HCT116 (cell line): ENCODE measurements around the gene NECAB3. TPM values are rescaled to one million over a fixed set of nuclear protein-coding genes. Genes with fewer than 3 reads are reported as not detected.

ENCODE experiments used
- ATAC-seq: fragments of 200-7000 bp; cut with Tn5 transposase; 2 replicates; pipeline ENCODE4 v1.9.1; 2020; ENCODE audit warnings: mild to moderate bottlenecking, moderate library complexity
- BruUV-seq: library from RNA; stranded (reverse); fragments of 400-500 nt; replicated peaks from 2 replicates; lab custom pipeline; 2021; lab: Mats Ljungman, UMichigan
- CTCF ChIA-PET: fragments of 300-600 bp; sonication (Branson Sonifier 250); formaldehyde crosslinking; loops from one replicate; lab custom pipeline; 2021; ENCODE audit warnings: antibody characterized with exemption; lab: Charles Lee
- POLR2A ChIA-PET: fragments of 300-600, 350-600 bp; sonication (Branson Sonifier 250); formaldehyde crosslinking; loops from one replicate; lab custom pipeline; 2021; ENCODE audit warnings: antibody characterized with exemption; lab: Charles Lee
- RAD21 ChIA-PET, 2 experiments: fragments of 300-600 bp; sonication (Branson Sonifier 250); formaldehyde crosslinking; loops; one replicate each; lab custom pipeline; 2023; ENCODE audit warnings: low total read pairs in 2 of 2; ENCODE audit not compliant: uncharacterized antibody in 2 of 2, unreplicated experiment in 2 of 2, low non-redundant PET in 1 of 2; lab: Charles Lee
- DNase-seq: peaks from one replicate; pipeline ENCODE4 v3.0.0-alpha.2; 2010; ENCODE audit warnings: low read depth, low spot score
- H2AFZ ChIP-seq: fragments of 200-600 bp; shearing (Covaris generic), sonication (generic); 2 replicates; pipeline ENCODE4 v1.6.1; 2017; ENCODE audit warnings: low read depth, mixed run types, mixed read lengths, antibody characterized with exemption, low read length; ENCODE audit not compliant: poor library complexity, severe bottlenecking
- H3K27ac ChIP-seq: 2 replicates; pipeline ENCODE4 v1.5.1; 2012; ENCODE audit warnings: low read depth, low read length
- H3K27me3 ChIP-seq: fragments of 200-600 bp; sonication (generic); 2 replicates; pipeline ENCODE4 v1.6.1; 2016; ENCODE audit warnings: mixed run types, low read length, mixed read lengths; ENCODE audit not compliant: insufficient read depth
- H3K36me3 ChIP-seq, 2 experiments: fragments of 200-500 bp in 1 of 2; fragments of 200-600 bp in 1 of 2; sonication (Bioruptor generic) in 1 of 2; sonication (generic) in 1 of 2; 2 replicates each; pipeline versions ENCODE4 v1.5.1 to v1.6.1; 2014 to 2016; ENCODE audit warnings: low read length in 2 of 2, inconsistent platforms in 1 of 2, mixed read lengths in 1 of 2, mixed run types in 1 of 2; ENCODE audit not compliant: insufficient read depth in 2 of 2, control insufficient read depth in 1 of 2
- H3K4me1 ChIP-seq, 2 experiments: fragments of 200-600 bp in 1 of 2; sonication (generic) in 1 of 2; 2 replicates each; pipeline versions ENCODE4 v1.5.1 to v1.6.1; 2012 to 2017; ENCODE audit warnings: low read length in 2 of 2, inconsistent platforms in 1 of 2, mild to moderate bottlenecking in 1 of 2, mixed read lengths in 1 of 2, mixed run types in 1 of 2, moderate library complexity in 1 of 2; ENCODE audit not compliant: insufficient read depth in 2 of 2, control insufficient read depth in 1 of 2
- H3K4me2 ChIP-seq: fragments of 200-600 bp; sonication (generic); 2 replicates; pipeline ENCODE4 v1.6.1; 2017; ENCODE audit warnings: mixed run types, low read length, mixed read lengths
- H3K4me3 ChIP-seq, 2 experiments: fragments of 200-600 bp in 1 of 2; sonication (generic) in 1 of 2; replicated peaks in 1 of 2; 2 replicates each; pipeline ENCODE4 v1.5.1; 2011 to 2016; ENCODE audit warnings: low read length in 2 of 2, control low read depth in 1 of 2, low read depth in 1 of 2, mild to moderate bottlenecking in 1 of 2, mixed read lengths in 1 of 2, mixed run types in 1 of 2
- H3K79me2 ChIP-seq: fragments of 200-600 bp; sonication (generic); 2 replicates; pipeline ENCODE4 v1.6.1; 2017; ENCODE audit warnings: mild to moderate bottlenecking, mixed run types, low read length, moderate library complexity, mixed read lengths; ENCODE audit not compliant: insufficient read depth
- H3K9ac ChIP-seq: fragments of 200-600 bp; sonication (generic); 2 replicates; pipeline ENCODE4 v1.6.1; 2016; ENCODE audit warnings: low read length, mixed read lengths
- H3K9me2 ChIP-seq: fragments of 200-600 bp; sonication (generic), shearing (Covaris generic); 2 replicates; pipeline ENCODE4 v1.6.1; 2017; ENCODE audit warnings: mixed run types, mild to moderate bottlenecking, moderate library complexity; ENCODE audit not compliant: insufficient read depth
- H3K9me3 ChIP-seq, 2 experiments: fragments of 200-500 bp in 1 of 2; fragments of 200-600 bp in 1 of 2; sonication (Bioruptor generic) in 1 of 2; sonication (generic) in 1 of 2; 2 replicates each; pipeline ENCODE4 v1.6.1; 2014 to 2017; ENCODE audit warnings: low read length in 2 of 2, mixed read lengths in 2 of 2, inconsistent platforms in 1 of 2, low read depth in 1 of 2, mild to moderate bottlenecking in 1 of 2, mixed run types in 1 of 2, moderate library complexity in 1 of 2; ENCODE audit not compliant: control insufficient read depth in 1 of 2, insufficient read depth in 1 of 2
- H4K20me1 ChIP-seq: fragments of 200-600 bp; sonication (generic), shearing (Covaris generic); 2 replicates; pipeline ENCODE4 v1.6.1; 2017; ENCODE audit warnings: mixed run types, mild to moderate bottlenecking, moderate library complexity; ENCODE audit not compliant: insufficient read depth
- CBX3 ChIP-seq: IDR thresholded peaks from 2 replicates; pipeline ENCODE4 v1.6.1; 2012; ENCODE audit warnings: low read depth
- EZH2 ChIP-seq: fragments of 200-600 bp; sonication (generic); IDR thresholded peaks from 2 replicates; pipeline ENCODE4 v1.6.1; 2017; ENCODE audit warnings: antibody characterized with exemption, mixed run types
- FOSL1 ChIP-seq: IDR thresholded peaks from 2 replicates; pipeline ENCODE4 v1.6.1; 2012; ENCODE audit warnings: low read depth
- POLR2AphosphoS5 ChIP-seq: IDR thresholded peaks from 2 replicates; pipeline ENCODE4 v1.6.1; 2011; ENCODE audit warnings: mild to moderate bottlenecking, low read depth, low read length, moderate library complexity
- SRF ChIP-seq: IDR thresholded peaks from 2 replicates; pipeline ENCODE4 v1.6.1; 2012; ENCODE audit warnings: low read depth
- TCF7L2 ChIP-seq: IDR thresholded peaks from 2 replicates; pipeline ENCODE4 v1.7.0; 2011; ENCODE audit warnings: borderline replicate concordance, inconsistent platforms; ENCODE audit not compliant: insufficient read depth, insufficient read length; ENCODE audit errors: extremely low read depth
- YY1 ChIP-seq: IDR thresholded peaks from 2 replicates; pipeline ENCODE4 v1.6.1; 2011; ENCODE audit warnings: low read length, low read depth, moderate library complexity, mild to moderate bottlenecking; ENCODE audit not compliant: insufficient replicate concordance; ENCODE audit errors: extremely low read depth
- intact Hi-C: fragments of 100-400 bp; cut with micrococcal nuclease; formaldehyde crosslinking; loops from 2 replicates; pipeline ENCODE4 v1.10.0; 2022
- total RNA-seq: library from RNA; stranded (reverse); gene quantifications from one replicate; pipeline ENCODE4 v1.2.1, GENCODE V29; 2021; ENCODE audit not compliant: unreplicated experiment
- TF ChIP-seq, protein P1 (sequence below): IDR thresholded peaks from 2 replicates; pipeline ENCODE4 v1.6.1; 2012; ENCODE audit warnings: low read depth

Gene NECAB3
- total RNA-seq, 1 experiment from 2014 or later: 48.1 TPM

DNA sequence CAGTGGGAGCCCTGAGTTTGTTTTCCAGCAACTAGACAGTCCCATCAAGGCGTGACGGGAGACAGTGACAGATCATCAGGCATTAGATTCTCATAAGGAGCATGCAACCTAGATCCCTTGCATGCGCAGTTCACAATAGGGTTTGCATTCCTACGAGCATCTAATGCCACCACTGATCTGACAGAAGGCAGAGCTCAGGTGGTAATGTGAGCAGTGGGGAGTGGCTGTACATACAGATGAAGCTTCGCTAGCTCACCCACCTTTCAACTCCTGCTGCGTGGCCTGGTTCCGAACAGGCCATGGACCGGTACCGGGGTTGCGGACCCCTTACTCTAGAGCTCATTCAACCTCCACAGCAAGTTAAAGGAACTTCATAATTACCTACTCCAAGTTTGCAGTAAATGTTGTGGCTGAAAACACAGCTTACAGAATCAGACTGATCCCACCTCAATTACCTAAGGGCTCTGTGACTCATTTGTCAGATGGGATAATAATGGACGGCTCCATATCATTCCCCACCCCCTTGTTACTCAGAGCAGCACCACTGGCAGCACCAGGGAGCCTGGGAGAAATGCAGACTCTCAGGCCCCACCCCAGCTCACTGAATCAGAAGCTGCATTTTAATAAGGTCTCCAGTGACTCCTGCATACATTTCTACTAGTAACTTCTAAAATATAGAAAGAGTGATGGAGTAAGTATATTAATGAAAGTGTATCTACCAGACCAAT is 30.1 kb upstream of the NECAB3 start:
- Histone ChIP-seq H3K9me3 (no peaks in the 10 kb centered on the region), H3K27me3 (no peaks in the 10 kb centered on the region), H3K27ac (no peak overlapping the region), H3K9ac (no peak overlapping the region), H3K9me2 (no peaks in the 10 kb centered on the region), H3K79me2 (no peaks in the 10 kb centered on the region), H3K4me3 (no peak overlapping the region), H4K20me1 (no peaks in the 10 kb centered on the region), H3K4me2 (peak overlapping the region; percentile 18; the same call in 1 of the 2 replicates), H2AFZ (no peak overlapping the region), H3K36me3 (0 out of 4 replicates have a peak, but pooled peaks cover 0 to 5% of the 10 kb centered on the region in 2 experiments), H3K4me1 (peaks cover 0 to 9% of the 10 kb centered on the region in 2 experiments; a peak in 3 of 4 replicates)
- POLR2A ChIA-PET: no interaction called here
- ATAC-seq (peak; percentile 49), DNase-seq (no peak)
- no TSS peak for BruUV-seq
- RAD21 ChIA-PET: no interaction called here
- intact Hi-C loops: no loop called here
- CTCF ChIA-PET: no interaction called here
- no peak for TF ChIP-seq SRF
- TF ChIP-seq EZH2: no peak
- no peak for TF ChIP-seq FOSL1
- TF ChIP-seq YY1: no peak
- TF ChIP-seq CBX3: no peak
- TF ChIP-seq TCF7L2: no peak
- TF ChIP-seq, protein P1, sequence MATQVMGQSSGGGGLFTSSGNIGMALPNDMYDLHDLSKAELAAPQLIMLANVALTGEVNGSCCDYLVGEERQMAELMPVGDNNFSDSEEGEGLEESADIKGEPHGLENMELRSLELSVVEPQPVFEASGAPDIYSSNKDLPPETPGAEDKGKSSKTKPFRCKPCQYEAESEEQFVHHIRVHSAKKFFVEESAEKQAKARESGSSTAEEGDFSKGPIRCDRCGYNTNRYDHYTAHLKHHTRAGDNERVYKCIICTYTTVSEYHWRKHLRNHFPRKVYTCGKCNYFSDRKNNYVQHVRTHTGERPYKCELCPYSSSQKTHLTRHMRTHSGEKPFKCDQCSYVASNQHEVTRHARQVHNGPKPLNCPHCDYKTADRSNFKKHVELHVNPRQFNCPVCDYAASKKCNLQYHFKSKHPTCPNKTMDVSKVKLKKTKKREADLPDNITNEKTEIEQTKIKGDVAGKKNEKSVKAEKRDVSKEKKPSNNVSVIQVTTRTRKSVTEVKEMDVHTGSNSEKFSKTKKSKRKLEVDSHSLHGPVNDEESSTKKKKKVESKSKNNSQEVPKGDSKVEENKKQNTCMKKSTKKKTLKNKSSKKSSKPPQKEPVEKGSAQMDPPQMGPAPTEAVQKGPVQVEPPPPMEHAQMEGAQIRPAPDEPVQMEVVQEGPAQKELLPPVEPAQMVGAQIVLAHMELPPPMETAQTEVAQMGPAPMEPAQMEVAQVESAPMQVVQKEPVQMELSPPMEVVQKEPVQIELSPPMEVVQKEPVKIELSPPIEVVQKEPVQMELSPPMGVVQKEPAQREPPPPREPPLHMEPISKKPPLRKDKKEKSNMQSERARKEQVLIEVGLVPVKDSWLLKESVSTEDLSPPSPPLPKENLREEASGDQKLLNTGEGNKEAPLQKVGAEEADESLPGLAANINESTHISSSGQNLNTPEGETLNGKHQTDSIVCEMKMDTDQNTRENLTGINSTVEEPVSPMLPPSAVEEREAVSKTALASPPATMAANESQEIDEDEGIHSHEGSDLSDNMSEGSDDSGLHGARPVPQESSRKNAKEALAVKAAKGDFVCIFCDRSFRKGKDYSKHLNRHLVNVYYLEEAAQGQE: no peak
- TF ChIP-seq POLR2AphosphoS5: no peak
